RKO (cell line): ENCODE results near the gene HMGN4.
A peak's percentile ranks its signal among the peaks of the same experiment; 100 is the strongest.
"Not testable (repeated sequence)": the region's sequence is repeated elsewhere in the genome, so short reads cannot be mapped to it uniquely, and the experiment has no call there.

Experiments
- DNase-seq: peaks from one replicate; pipeline ENCODE4 v3.0.0-alpha.2; 2016; ENCODE audit warnings: low spot score

HMGN4 gene

DNA sequence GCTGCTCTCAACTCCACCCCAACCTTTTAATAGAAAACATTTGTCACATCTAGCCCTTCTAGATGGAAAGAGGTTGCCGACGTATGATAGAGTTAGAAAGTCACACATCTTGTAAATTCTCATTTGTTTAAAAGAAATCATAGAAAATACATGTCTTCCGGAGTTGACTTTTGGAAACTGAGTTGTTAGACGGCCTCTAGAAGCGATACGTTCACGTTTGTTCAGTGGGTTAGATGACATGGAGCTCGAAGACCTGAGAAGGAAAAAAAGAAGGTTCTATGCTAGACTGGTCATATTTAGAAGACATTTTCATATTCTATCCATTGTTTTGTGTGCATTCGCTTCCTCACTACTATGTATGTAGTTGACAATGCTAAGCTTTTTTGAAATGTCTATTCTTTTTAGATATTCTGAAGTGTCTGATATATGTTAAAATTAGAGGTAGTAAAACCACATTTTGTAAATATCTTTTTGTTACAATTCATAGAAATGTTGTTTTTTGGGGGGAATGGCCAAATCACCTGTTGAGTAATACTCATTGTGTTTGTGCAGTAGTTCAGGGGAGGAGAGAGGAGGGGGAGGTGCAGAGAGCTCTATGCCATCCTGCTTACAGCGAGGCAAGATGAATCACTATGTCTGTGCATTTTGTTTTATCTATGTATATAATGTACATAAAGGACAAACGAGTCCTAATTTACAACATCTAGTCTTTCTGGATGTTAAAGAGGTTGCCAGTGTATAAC, 15.5 kb upstream of the HMGN4 start:
- not testable (repeated sequence) for DNase-seq

DNA sequence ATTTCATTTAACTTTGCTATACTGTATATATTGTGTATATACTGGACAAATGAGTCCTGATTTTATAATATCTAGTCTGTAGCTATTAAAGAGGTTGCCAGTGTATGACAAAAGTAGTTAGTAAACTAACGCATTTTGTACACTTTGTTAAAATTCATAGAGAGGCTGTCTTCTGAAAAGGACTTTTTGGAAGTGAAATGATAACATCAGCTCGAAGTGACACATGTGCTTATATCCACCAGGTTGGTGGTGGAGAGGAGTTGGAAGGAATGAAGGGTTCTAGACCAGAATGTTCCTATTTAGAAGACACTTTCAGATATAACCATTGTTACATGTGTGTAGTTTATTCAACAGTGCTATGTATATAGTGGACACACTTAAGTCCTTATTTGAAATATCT, 13.9 kb upstream of the HMGN4 start:
- DNase-seq: not testable (repeated sequence)

DNA sequence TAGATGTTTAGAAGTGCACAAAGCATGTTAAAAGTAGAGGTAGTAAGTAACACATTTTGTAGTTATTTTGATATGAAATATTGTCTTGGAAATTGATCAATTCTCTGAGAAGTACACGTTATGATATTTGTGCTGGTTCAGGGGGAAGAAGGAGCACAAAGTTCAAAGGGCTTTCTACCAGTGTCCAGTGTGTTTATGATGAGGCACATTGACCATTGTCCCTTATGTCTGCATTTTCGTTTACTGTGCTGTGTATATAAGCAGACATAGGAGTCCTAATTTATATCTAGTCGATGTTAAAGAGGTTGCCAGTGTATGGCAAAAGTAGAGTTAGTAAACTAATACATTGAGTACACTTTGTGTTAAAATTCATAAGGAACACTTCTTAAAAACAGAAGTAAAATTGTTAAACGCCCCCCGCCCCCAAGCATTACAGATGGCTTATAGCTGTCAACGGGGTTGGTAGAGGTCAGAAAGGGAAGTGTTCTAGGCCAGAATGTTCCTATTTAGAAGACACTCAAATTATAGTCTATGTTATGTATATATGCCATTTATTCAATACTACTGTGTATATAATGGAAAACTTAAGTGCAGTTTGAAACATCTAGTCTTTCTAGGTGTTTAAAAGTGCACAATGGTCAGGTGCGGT, 13.3 kb upstream of the HMGN4 start:
- no peak for DNase-seq

- DNase-seq: no peak
Measured at GRCh38 chr6:26525838-26526237, 12.3 kb upstream of the HMGN4 start.

DNA sequence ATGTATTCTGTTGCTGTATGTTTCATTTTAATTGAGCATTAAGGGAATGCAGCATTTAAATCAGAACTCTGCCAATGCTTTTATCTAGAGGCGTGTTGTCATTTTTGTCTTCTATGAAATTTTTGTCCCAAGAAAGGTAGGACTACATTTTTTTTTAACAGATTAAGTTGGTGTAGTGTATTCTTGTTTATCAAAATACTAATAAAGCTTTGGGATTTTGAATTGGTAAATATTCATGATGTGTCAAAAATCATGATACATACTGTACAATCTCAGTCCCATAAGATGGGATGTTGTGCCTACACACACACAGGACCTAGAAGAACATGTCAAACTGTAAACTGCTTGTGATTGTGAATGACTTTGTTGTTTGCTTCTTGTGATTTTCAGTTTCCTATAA, 11.2 kb upstream of the HMGN4 start:
- DNase-seq: no peak

GRCh38 chr6:26530203-26530602, 8.0 kb upstream of the HMGN4 start:
- DNase-seq: no peak

DNA sequence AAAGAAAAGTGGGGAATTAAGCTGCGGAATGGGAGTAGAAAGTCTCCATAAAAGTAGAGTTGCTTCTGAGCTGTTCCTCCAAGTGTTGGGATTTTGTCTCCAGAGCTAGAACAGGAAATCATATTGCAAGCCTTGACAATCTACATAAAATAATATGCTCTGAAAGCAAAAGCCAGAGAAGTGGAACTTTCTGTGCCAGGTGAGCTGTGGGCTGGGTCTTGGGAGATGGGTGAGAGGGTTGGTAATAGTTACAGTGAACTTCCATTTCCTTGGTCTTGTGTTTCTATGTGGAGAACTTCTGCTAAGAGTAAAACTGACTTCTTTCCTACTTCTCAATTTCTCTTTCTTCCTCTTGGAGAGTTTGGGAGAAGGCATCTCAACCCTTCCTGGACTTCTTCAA, 6.3 kb upstream of the HMGN4 start:
- DNase-seq: no peak

DNA sequence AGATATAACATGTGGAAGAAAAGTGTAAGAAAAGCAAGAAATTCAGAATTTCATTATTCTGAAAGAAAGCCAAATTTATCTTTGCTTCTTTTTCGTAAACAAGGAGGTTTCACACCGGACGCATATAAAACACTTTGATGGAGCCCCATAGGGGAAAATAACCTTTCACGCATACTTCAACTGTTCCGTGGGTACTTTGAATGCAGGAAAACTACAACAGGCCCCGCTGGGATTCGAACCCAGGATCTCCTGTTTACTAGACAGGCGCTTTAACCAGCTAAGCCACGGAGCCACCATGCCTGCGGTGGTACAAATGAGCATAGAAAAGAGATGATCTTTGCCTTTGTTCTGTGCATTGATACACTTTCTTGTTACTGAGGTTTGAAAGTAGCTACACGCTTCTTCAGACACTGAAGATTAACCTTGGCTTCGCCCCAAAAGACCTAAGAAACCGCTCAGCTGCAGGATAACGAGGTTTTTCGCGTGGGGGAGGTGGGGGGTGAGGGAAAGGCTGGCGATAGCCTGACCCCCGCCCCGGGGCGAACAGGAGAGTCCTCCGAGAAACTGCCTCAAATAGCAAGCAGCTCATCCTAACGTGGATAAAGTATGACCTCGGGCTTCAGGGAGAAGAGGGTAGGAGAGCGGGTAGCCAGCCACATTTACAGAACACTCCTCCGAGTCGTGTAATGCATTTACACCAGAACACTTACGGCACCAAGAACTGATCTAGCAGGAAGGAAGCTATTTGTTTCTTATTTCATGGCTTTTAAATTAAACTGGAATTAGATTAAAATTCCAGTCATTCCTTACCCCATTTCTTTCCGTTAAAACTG, 5.3 kb upstream of the HMGN4 start:
- peak; percentile 91 for DNase-seq

GRCh38 chr6:26533532-26533931, 4.6 kb upstream of the HMGN4 start:
- DNase-seq: no peak

DNA sequence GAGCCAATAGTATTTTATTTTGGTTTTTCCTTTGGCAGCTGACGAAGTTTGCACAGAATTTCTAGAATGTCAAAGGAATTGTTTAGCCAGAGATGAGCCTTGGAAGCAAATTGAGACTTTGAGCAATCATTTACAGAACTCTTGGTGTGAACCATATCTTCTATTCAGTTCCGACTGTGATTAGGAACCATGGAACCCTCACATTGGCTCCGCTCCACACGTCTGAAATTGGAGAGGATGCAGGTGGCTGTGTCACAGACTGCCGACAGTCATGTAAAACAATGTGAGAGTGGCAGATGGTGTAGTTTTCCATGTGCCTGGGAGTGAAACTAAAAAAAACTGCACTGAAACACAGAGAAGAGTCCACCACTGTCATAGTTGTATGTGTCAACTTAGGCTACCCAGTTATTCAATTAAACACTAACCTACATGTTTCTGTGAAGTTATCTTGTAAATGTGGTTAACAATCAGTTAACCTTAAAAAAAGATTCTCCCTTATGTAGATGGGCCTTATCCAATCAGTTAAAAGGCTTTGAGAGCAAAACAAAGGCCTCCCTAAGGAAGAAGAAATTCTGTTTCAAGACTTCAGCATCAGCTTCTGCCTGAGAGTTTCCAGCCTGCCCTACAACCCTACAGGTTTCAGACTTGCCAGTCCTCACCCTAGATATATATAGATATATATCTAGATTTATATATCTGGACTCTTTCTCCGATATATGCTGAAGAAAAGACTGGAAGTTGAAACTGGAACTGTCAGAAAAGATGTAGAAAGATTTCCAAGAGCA, 3.3 kb upstream of the HMGN4 start:
- no peak for DNase-seq

- peak; percentile 76 for DNase-seq
Measured at GRCh38 chr6:26536571-26537159, 1.5 kb upstream of the HMGN4 start.

DNA sequence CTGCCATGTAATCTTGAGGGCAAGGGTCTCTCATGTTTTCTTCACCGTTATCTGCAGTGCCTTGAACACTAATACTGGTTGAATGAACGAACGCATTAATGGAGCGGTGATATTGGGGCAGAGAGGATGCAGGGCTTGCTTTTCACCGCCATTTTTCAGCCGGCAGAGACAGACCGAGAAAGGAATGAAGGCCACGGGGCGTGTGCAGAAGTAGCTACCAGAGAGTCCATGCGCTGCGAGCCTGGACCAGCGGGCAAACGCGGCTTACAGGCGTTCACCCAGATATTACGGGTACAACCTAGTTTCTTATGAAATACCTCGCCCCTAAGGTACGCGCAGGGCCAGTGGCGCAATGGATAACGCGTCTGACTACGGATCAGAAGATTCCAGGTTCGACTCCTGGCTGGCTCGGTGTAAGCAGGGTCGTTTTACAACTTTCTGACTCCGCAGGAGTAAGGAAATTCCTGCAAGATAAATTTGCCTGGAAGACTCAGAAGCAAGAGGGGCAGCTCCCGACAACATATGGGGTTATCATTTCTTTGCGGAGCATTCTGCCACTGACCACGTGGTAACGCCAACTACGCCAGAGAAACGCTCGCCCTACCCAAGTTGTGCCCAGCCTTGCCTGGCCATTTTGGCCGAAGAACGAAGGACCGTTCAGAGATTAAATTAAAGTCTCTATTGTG, 863 bp upstream of the HMGN4 start:
- DNase-seq: peak; percentile 95

DNA sequence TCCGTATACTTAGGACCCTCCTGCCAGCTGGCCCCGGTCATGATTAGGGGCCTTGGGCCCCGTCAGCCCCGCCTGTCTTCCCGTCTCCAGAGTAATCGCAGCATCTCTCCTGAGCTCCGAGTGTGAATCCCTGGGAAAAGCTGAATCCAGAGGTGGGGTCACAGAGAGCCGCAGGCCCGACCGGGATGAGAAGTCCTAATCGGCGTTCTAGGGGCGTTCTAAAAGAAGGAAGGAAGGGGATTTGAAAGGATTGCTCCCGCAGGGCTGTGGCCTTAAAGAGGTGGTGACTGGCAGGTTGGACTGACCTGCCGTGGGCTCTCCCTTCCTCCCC, 371 bp downstream of the HMGN4 start:
- peak; percentile 47 for DNase-seq

DNA sequence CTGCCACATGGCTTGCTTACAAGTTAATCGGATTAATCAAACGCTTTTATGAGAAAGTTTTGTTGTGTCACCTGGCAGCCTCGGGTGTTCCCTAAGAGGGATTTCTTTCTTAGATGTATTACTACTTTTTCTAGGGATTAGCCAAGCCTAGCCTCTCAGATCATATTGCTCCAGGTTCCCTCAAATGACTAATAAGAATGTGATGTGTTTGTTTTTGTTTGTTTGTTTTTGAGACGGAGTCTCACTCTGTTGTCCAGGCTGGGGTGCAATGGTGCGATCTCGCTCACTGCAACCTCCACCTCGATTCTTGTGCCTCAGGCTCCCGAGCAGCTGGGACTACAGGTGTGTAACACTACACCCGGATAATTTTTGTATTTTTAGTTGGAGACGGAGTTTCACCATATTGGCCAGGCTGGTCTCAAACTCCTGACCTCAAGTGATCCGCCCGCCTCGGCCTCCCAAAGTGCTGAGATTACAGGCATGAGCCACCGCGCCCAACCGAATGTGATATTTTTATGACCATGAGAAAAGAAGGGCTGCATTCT, 977 bp downstream of the HMGN4 start:
- DNase-seq: peak; percentile 32

GRCh38 chr6:26541579-26541978, 3.4 kb downstream of the HMGN4 start:
- DNase-seq: no peak

DNA sequence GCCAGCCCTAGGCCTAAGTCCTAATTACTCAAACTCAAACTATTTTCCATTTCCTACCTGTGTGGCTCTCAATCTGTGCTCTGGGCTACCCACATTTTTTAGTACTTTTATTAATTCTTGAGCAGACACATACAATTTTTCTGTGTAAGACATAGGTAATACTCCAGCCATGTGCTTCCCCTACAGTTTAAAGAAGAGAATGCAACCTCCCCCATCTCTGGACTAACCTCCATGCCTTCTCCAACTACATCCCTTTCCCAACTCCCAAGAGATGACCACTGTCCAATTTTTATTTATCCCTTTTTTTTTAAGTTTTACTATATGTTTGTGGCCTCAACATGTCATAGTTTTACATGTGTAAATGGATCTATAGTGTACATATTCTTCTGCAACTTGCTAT, 5.8 kb downstream of the HMGN4 start:
- DNase-seq: peak; percentile 61

- DNase-seq: no peak
Measured at GRCh38 chr6:26544473-26544872, 6.3 kb downstream of the HMGN4 start.

GRCh38 chr6:26545627-26546026, 7.5 kb downstream of the HMGN4 start:
- DNase-seq: no peak

GRCh38 chr6:26547363-26547762, 9.2 kb downstream of the HMGN4 start:
- DNase-seq: not testable (repeated sequence)

GRCh38 chr6:26550250-26550993, 12.3 kb downstream of the HMGN4 start:
- no peak for DNase-seq
